Measurements from ENCODE around the gene RAD51B.
"Not testable (repeated sequence)": the region's sequence is repeated elsewhere in the genome, so short reads cannot be mapped to it uniquely, and the experiment has no call there.

Gene RAD51B

DNA sequence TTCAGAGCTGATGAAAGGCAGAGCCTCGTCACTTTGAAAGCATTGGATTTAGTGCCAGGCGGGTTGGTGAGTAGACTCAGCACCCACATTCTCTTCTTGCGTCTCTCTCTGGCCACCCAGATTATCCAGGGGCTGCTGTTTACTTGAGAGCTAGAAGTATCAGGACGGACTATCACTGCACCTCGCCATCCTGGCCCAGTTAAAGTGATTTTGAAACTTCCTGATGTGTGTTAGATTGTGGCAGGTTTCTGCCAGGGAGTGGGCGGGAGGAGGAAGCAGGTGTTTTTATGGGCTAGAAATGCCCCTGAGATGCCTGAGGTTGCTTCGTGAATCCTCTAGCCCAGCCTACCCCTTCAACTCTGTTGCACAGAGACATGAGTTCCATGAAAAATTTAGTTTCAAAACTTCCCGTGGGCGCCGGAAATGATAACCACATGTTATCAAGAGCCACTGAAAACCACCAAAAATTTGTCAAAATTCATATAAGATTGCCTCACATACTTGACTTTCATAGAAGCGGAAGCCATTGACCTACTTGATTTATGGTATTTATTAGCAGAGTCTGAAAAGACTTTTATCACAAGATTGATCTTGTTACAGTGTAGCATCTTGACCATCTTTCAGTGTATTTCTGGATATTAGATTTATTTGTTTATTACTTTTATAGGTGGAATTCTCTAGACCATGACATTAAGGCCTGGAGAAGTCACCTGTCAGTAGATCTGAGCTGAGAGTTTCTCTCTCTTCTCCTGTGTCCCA is 466.0 kb downstream of the RAD51B start:
- DNase-seq: no peak

DNA sequence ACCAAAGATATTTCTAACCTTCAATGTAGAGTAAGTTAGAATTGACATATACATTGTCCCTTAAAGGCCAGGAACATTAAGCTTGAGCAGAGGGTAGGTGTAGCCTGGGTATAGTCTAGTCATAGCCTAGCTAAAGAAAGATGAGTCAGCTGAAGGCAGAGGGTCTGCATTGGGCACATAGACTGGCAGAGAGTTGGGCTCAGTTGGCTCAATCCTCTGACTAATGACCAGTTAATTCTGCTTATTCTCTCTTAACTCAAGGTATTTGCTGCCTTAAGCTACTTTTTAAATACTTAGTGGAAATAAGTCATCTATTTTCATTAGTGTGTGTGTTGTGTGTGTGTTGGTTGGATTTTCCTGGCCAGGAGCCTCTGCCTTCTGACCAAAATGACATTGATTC is 467.1 kb downstream of the RAD51B start:
- DNase-seq: no peak

DNA sequence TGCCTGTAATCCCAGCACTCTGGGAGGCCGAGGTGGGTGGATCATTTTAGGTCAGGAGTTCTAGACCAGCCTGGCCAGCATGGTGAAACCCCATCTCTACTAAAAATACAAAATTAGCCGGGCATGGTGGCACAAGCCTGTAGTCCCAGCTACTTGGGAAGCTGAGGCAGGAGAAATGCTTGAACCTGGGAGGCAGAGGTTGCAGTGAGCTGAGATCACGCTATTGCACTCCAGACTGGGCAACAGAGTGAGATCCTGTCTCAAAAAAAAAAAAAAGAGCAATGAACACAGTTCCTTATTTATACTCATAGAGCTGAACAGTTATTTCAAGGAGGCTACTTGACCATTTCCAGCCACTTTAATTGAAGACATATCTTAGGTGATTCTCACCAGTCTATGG is 469.9 kb downstream of the RAD51B start:
- not testable (repeated sequence) for DNase-seq

DNA sequence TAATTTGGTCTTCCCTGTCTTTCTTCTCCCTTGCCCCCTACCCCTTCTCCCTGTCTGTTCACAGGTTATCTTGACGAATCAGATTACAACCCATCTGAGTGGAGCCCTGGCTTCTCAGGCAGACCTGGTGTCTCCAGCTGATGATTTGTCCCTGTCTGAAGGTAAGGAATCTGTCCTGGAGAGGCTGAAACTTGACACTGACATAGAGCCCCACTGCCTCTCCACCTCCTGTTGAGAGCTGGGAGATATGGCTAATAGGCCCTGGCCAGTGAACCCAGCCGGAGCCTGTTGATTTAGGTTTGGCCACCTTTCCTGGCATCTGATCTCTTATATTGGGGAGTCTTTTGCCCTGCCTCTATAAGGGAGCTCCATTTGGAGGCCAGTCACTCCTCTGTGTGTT is 472.2 kb downstream of the RAD51B start:
- DNase-seq: no peak

DNA sequence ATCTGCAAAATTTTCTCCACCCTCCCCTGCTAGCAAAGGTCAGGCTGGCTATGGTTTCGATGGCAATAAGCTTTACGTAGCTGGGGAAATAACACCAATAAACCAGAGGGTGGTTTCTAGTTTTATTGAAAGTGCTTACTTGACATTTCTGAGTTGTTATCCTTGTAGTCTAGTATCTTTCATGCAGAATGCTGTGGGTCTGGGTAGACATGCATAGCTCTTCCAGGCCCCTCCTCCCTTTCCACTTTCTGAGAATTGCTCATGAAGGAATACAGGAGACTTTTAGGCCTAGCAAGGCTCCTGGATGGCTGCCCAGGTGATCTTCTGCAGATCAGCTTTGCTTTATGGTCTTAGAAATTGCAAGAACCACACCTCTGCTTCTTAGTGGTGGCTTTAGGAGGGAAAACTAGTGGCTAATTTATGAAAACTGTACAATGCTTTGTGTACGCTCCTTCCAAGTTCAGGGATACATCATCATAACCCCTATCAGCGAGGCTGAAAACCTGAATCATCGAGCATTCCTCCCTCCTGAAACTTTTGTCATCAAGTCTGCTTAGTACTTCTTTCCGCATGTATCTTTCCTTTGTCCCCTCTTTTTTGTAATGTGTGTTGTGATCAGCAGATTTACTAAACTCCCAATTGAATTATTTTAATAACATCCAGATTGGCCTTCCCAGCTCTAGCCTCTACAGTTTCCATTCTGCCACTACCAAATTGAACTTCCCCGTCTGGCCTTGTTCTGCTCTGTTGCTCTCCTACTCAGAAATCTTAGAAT is 473.0 kb downstream of the RAD51B start:
- DNase-seq: no peak

DNA sequence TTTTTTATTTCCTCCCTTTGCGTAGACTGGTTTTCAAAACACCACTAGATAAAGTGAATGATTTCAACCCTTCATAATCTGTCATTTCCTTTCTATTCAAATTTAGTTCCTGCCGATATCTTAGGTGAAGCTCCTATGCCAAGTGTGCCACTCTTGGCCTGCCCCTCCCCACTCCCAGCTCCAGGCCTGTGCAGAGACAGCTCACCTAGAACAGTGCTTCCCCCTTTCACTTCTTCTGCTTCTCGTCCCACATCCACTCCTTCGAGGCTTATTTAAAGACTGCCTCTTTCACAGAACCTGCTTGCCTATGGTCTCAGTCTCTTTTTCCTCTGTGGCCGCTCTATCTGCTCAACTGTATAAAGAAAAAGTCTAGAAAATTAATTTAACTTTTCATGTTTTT is 473.8 kb downstream of the RAD51B start:
- DNase-seq: no peak

DNA sequence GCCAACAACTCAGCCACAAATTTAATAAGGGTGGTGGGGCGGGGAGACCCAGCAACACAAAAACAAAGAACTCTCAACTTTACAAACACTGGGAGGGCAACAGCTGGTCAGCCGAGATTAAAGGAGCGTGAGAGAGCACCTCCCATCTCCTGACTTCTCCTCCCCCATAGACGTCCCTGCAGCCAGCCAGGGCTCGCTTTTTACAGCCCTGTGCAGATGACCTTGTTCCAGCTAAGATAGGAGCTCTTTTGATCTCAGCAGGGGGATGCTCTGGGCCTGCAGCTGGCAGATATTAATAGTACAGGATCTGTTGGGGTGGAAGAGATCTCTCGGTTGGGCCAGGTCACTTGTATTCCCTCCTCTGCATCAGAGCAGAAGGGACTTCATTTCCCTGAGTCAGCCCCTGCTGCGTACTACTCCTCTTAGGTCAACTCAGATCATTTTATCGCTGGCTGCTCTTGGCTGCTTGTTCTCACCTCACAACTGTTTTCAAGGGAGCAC is 475.8 kb downstream of the RAD51B start:
- DNase-seq: no peak

DNA sequence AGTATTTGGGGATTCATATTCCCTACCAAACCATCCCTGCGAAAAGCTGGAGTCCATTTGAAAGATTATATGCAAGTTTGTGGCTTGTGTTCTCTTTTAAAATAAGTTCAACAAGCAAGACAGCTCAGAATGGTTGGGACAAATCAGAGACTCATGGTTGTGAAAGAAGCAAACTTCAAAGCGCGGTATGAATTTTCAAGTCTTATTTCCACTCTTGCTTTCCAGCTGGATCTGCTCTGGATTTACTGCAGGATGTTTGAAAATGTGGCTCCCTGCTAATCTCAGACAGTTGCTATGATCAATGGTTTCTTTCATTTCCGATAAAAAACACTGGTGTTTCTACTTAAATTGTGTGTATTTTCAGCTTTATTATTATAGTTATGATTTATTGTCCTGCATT is 477.5 kb downstream of the RAD51B start:
- no peak for DNase-seq

DNA sequence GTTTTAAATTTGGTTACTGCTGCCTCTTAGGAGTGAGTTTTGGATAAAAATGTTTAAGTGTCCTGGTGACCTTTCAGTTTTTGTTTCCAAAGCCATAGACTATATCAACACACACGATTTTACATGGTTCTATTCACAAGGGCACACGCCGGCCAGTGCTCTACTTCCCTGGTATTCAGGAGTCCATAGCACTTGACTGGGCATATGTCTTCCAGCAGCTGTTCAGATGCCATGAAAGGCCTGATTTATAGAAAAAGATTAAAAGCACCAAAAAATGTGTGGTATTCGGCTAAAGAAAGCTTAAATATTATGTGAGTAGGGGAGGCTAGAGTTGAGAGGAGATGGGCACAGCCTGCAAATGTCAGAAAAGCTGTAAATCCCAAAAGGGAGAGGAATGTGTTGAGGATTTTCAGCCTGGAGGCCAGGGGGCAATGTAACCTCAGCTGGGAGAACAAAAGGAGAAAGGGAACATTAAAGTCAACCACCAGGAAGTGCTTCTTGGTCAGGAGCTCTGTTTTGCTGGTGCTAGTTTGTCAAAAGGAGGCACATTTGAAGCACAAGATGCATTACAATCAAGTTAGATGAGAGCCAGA is 478.4 kb downstream of the RAD51B start:
- no peak for DNase-seq

DNA sequence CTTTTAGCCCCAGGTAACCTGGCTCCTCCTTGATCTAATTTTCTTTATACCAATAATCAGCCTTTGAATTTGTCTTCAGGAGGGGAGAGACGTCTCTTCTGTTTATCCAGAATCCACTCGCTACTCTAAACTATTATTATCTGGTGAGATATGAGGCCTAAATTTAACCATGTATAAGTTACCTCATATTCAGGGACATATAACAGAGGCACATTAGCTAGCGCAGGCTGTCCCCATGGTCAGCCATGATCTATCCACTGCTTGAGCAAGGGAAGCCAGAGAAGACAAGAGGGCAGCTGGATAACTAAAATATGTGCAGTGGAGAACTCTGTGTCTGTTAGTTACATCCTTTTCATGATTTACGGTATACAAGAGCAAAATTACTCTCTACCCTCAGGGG is 481.0 kb downstream of the RAD51B start:
- DNase-seq: no peak

DNA sequence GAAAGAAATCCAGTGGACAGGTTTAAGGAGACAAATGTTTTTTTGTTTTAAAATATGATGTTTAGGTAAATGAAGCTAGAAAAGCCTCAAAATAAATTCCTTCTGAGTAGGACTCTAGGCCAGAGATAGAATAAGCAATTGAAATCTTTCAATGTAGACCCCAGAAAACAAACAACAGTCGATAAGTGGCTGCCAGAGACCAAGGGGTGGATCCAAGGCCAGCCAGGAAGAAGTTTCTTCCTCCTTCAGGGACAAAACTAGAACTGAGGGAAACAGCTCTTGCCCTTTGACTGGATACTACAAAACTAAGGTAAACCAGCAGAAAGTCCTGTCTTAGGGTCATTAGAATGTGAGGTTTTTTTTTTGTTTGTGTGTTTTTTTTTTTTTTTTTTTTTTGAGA is 481.6 kb downstream of the RAD51B start:
- no peak for DNase-seq

DNA sequence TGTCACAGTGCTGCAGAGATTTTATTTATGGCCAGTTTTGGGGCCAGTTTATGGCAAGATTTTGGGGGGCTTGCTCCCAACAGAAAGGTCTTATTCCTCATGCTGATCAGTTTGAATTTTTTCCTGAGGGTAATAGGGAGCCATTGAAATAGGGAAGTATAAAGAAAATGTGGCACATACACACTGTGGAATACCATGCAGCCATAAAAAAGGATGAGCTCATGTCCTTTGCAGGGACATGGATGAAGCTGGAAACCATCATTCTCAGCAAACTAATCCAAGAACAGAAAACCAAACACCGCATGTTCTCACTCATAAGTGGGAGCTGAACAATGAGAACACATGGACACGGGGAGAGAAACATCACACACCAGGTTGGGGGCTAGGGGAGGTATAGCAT is 483.4 kb downstream of the RAD51B start:
- not testable (repeated sequence) for DNase-seq

DNA sequence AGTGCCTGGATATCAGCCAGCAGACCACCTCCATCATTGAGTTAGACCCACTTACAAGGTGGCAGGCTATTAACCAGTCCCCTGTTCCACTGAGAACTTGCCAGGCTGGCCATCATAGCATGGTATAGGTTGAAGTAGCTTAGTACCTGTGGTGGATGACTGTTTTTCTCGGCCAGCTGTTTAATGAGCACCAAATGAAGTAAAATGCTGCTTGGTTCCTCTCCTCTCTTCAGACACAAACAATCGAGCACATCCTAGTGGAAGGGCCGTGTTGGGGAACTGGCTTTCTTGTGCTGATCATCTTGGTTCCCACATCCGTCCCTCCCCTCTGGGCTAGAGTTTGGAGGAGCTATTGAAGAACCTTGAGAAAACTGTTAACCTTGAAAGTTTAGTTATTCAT is 486.2 kb downstream of the RAD51B start:
- DNase-seq: no peak

DNA sequence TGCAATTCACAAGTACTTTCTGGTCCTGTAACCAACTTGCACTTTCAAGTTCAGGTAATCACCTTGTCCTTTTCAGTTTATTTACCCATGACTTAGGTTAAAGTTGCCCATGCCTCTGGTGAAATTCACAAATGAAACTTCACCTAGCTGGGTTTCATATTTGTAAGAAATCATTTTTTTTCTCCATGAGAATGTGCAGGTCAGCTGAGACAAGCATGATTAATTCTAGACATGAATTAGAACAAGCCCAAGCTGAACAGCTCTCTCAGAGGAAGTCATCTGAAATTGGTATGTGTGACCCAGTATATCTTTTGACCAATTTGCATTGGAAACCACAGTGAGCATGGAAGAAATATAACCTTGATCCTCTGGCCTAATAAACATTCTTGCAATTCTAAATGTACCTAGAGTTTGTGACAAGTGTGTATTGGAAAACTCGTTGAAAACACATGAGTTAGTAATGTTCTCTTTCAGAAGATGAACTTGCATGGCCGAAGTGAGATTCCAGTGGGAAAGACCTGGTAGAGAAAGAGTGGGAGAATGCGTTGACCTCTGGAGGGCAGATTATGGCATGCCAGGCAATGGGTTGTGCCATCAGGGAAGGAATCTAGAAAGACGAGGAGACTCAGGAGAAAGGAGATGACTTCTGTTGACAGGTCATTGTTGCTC is 486.8 kb downstream of the RAD51B start:
- DNase-seq: no peak

DNA sequence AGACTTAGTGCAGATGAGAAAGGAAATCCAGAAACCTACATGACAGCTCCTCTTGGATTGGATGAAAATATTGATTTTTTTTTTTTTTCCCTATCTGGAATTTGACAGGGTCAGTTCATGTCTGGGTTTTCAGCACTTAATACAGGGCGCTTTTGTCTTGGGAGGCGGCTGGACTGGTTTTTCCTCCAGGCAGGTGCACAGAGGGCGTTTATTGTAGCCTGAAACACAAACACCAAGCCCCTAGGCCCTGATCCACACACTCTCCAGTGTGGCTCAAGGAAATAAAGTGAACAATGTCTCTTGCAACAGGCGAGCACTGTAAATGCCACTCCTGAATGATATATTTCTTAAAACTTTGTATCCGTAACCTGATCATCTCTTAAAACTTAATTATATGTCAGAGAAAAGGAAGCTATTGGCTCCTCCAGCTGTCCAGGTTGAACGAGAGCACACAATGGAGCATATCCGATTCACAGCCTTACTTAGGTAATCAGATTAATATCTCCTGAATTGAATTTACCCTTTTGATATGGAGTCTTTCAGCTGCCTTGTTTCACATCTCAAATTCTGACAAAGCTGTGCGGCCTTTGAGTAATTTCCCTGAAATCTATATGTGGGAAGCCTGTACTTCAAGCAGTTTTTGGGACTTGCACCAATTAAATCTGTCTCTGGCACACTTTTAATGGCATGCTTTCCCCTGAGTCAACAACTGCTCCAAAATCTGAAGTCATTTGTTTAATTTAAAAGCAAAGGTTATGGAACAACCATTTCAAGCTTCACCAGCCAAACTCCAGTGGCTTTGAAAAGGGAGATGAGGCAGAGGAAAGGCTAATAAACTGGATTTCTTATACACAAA is 487.6 kb downstream of the RAD51B start:
- no peak for DNase-seq

DNA sequence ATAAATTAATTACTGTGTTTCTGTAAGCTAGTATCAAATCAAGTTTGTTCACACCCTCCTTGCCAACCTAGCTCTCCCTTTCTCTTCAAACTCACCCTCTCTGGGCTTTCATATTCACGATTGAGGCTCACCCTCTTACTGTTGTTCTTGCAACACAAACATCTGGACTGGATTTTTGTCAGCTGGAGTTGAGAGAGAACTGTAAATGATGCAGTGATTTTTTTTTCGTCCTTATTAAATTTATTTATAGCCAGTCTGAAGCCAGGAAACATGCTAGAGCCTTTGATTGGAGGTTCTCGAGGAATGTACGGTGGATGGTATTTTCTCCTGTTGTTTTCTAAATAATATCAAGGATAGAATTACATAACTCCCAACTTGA is 488.2 kb downstream of the RAD51B start:
- no peak for DNase-seq

DNA sequence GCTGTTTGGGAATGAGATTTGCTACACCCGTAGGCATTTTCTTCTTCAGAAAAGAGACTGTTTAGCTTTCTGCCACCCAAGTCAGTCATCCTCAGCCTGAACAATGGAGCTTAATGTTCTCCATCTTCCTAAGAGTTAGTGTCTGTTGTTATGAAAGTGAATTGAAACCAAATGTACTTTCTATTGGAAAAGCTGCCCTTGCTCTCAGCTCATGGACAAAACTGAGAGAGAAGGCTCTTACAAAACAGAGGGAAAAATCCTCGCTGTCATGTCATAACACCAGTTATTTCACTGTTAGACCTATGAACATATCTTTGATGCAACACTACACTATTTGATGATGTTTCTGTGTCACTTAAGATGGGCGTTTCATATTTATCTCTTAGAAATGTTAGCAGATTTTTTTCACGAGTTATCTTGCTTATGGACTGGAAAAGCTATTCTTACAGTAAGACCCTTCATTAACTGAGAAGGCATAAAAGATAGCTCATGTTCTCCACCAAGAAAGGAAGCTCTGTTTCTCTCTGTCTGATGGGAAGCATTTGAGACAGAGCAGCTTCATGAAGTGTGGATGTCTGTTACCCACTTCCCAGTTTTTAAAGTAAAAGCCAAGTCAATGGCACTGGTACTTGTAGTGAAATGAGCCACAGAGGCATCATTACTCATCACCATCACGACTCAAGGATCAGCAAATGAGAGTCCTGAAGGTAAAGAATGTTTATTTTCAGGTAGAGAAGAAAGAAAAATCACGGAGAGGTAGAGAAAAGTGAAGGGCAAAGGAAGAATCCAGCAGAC is 489.3 kb downstream of the RAD51B start:
- DNase-seq: peak; percentile 29

DNA sequence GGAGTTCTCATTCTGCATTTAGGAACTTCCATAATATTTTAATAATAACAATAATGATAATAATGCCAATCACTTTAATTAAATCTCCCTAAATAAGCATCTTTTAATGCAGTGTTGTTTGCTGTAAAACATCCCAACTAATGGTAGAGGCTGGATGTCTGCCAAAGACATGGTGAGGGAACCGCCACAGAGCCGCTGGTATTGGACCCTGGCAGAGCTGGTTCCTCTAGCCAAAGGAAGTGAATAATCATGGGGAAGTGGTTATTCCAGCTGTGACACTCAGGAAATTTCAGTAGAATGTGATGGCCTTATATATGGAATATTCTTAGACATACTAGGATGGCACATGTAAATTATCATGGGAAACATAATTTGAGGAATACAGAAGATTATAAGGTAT is 490.0 kb downstream of the RAD51B start:
- DNase-seq: peak; percentile 11

DNA sequence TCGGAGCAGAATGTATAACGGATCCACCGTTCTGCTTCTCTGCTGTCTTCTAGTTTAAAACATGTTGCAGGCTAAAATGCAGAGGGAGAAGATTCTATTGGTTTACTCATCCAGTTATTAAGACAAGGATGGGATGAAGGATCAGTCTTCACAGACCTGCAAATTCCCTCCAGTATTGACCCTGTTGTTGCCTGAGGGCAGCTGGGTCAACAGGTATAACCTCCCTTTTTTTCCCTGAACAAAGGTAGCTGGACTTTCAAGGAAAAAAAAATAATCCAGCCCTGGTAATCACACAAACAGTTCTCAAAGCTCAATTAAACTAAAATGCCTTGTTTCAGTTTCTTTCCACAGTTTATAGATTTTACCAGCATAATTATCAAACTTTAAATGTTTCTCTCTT is 492.7 kb downstream of the RAD51B start:
- DNase-seq: no peak

DNA sequence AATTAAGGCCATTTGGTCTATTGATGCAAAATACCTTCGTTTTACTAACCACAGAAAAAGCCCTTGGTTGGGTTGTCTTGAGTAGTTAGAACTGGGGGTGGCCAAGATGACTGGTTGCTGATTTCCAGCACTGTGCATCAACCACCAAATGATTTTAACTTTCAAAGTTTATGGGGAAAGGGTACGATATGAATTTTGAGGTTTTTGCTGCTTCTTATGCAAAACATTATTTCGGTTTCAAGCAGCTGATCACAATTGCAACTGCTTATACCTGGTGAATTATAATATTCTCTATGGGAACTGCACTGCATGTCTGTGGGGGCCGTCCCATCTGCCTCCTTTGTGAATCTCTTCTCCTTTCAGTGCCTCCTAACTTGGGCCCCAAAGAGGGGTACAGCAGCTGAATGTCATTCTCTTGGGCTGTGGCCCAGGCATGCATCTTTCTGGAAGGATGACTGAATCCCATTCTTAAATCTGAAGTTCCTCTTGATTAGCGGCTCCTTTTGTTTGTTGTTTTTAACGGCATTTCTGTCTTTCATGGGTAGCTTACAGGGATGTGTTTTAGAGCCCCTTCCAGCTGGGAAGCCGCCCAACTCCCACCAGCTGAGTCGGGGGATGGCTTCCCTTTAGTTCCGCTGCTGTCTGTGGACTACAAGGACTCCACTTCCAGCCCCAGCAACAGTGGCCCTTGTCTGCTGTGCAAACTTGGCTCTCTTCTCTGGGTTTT is 493.5 kb downstream of the RAD51B start:
- DNase-seq: no peak

DNA sequence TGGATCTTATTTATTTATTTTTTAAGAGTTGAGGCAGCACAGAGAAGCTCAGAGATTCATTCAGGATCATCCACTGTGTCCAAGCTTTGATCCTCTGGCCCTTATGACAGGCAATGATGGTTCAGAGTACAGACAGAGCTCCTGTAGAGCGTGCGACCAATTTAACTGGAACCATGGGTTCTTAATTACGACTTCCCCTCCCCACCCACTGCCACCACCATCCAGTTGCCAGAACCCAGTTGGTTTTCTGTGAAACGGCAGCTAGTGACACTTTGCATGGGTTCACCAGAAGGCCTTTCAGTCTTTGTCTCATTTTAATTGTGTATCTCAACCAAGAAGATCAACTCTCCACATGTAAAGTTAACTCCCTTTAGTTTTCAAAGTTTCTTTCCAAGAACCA is 495.1 kb downstream of the RAD51B start:
- no peak for DNase-seq

All from midbrain (tissue), 1 donor.